ENCODE data around the gene FBXW9.
"Not testable (repeated sequence)": the region's sequence is repeated elsewhere in the genome, so short reads cannot be mapped to it uniquely, and the experiment has no call there.

The FBXW9 gene

DNA sequence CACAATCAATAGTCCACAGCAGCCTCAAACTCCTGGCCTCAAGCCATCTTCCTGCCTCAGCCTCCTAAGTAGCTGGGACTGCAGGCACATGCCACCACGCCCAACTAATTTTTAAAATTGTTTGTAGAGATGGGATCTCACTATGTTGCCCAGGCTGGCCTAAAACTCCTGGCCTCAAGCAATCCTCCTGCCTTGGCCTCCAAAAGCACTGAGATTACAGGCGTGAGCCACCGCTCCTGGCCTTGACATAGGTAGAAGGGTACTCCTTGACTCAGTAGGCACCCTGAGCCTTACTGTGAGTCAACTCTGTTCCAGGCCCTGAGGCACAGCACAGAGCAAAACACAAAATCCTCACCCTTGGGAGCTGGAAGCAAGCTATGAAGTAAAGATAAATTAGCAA, 19.5 kb upstream of the FBXW9 start:
- no peak for DNase-seq (ENCODE audit: extremely low read depth in 1 of 2, low read depth in 1 of 2)

DNA sequence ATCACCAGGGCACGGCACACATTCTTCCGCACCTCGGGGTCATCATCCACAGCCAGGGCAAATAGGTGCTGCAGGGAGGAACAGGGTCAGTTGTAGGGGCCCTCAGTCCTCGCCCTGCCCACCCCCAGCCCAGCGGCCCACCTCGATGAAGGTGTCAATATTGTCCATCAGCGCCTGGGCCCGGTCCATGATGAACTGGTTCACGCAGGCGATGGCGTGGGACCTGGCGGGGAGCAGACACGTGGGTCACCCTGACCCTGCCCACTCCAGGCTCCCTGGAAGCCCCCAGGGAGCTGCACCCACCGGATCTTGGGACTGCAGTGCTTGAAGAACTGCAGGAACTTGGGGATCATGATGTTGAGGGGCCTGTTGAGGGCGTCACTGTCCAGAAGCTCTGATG, 18.7 kb upstream of the FBXW9 start:
- DNase-seq (ENCODE audit: extremely low read depth in 1 of 2, low read depth in 1 of 2): no peak

DNA sequence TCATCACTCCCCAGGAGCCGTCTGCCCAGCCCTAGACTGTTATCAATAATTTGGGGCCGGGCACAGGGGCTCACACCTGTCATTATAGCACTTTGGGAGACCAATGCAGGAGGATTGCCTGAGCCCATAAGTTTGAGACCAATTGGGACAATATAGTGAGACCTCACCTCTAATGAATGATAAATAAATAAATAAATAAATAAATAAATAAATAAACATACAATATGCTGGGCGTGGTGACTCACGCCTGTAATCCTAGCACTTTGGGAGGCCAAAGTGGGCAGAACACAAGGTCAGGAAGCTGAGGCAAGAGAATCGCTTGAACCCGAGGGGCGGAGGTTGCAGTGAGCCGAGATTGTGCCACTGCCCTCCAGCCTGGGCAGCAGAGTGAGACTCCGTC, 16.9 kb upstream of the FBXW9 start:
- DNase-seq (ENCODE audit: extremely low read depth in 1 of 2, low read depth in 1 of 2): not testable (repeated sequence)

DNA sequence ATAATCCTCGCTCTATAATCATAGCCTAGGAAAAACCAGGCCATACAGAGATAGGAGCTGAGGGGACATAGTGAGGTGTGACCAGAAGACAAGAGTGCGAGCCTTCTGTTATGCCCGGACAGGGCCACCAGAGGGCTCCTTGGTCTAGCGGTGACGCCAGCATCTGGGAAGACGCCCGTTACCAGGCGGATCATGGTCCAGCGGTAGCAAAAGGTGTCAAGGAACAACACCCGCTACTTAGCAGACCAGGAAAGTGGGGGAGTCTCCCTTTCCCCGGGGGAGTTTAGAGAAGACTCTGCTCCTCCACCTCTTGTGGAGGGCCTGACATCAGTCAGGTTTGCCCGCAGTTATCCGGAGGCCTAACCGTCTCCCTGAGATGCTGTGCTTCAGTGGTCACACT, 15.6 kb upstream of the FBXW9 start:
- DNase-seq (ENCODE audit: extremely low read depth in 1 of 2, low read depth in 1 of 2): not testable (repeated sequence)

DNA sequence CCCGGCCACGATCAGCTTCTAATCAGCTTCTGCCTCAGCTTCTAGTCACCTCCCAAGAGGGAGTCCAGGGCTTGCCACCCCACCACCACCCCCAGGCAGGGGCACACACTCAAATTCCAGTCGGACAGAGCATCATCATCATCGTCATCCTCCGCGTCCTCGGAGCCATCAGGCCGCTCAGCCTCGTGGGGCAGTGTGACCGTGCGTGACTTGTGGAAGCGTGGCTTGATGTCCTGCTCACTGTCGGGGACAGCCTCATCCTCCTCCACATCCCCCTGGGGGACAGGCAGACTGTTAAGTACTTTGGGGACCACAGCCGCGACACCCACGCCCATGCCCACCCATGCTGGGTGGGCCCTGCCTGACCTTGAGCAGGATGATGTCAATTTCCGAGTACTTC, 14.8 kb upstream of the FBXW9 start:
- no peak for DNase-seq (ENCODE audit: extremely low read depth in 1 of 2, low read depth in 1 of 2)

DNA sequence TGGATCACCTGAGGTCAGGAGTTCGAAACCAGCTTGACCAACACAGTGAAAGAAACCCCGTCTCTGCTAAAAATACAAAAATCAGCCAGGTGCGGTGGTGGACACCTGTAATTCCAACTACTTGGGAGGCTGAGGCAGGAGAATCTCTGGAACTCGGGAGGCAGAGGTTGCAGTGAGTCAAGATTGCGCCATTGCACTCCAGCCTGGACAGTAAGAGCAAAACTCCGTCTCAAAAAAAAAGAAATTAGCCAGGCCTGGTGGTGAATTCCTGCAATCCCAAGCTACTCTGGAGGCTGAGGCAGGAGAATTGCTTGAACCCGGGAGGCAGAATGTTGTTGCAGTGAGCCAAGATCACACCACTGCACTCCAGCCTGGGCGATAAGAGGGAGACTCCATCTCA, 12.2 kb upstream of the FBXW9 start:
- DNase-seq (ENCODE audit: extremely low read depth in 1 of 2, low read depth in 1 of 2): no peak

DNA sequence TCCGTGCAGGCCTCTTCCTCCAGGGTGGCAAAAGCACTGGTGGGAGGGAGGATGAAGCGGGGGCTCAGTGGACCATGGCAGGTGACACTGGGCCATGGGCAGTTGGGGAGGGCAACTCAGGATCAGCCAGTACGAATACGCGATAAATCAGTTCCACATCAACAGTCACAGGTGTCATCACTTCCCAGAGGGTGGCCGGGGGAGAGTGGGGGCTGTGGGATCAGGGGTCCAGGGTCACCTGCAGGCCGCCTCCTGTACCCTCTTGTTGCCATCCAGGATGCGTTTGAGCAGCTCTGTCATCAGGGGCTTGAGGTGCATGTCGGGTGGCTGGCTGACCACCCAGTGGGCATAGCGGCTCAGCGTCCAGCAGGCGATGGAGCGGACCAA, 9.9 kb upstream of the FBXW9 start:
- DNase-seq (ENCODE audit: extremely low read depth in 1 of 2, low read depth in 1 of 2): no peak

DNA sequence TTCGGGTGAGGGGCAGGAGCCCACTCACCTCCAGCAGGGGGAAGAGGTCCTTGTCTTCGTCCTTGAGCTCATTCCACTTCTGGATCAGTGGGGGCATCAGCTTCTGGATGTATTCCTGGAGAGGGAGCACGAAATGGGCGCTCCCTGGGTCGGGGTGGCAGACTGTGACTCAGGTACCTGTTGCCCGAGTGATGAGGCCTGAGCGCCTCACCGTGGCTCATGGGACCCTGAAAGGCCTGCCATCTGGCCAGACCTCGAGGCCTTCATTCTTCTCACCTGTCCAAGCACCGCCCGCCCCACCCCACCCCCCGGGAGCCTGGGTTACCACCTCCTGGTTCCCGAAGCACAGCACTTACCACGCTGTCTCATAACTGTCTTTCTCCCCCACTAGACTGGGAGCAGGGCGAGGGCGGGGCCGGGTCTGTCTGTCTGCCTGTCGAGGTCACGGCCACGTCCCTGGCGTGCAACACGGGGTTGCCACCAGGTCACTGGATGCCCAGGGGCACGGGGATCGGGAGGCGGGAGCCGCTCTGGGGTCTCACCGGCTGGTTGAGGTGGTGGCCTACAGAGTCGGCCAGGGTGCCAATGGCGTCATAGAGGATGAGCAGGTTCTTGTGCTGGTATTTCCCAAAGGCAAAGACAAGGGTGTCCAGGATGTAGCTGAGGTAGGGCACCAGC, 9.4 kb upstream of the FBXW9 start:
- no peak for DNase-seq (ENCODE audit: extremely low read depth in 1 of 2, low read depth in 1 of 2)

- DNase-seq (ENCODE audit: extremely low read depth in 1 of 2, low read depth in 1 of 2): no peak
Observed at GRCh38 chr19:12705169-12705568, 8.7 kb upstream of the FBXW9 start.

DNA sequence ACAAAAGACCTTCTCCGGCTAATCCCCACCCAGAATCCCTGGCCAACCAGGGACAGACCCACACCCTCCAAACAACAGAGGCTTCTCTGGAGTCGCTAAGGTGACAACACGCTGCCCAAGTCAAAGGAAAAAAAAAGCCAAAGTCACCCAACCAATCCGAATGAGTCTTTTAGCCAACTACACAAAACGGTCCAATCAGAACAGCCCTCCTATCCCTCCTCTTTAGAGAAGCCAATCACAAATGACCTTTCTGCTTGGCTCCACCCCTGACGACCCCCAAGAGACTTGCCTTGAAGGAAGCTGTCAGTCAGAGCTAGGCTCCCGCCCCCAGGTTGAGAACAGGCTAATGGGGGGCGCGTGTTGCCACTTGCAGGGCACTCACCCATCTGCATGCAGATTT, 6.6 kb upstream of the FBXW9 start:
- DNase-seq (ENCODE audit: extremely low read depth in 1 of 2, low read depth in 1 of 2): no peak

DNA sequence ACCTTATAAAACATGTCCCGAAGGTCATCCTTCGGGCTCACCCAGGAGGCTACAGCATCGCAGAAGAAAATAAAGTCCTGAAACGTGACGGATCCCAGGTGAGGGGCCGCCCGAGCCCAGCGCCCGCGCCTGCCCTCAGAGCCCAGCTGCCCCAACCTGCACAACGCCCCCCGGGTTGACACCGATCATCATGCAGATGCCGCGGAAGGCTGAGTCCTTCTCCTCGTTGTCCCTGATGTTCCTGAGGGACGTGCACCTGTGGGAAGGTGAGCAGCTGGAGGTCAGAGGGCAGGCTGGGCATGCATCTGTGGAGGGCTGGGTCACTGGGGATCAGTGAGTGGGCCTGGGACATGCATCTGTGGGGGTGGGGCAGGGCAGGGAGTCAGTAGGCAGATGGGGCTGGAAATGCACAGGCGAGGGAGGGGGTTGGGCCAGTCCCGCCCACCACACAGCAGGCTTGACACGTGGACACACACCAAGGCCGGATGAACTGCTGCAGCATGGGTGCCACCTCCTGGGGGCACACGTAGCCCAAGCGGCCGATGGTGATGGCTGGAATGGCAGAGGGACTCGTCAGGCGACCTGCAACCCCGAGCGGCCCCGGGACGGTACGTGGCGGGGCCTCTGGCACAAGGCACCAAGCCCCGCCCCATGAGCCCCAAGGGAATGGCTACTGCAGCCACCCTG, 5.3 kb upstream of the FBXW9 start:
- DNase-seq (ENCODE audit: extremely low read depth in 1 of 2, low read depth in 1 of 2): no peak

- DNase-seq (ENCODE audit: extremely low read depth in 1 of 2, low read depth in 1 of 2): no peak
Observed at GRCh38 chr19:12698138-12698537, 1.7 kb upstream of the FBXW9 start.

- not testable (repeated sequence) for DNase-seq (ENCODE audit: extremely low read depth in 1 of 2, low read depth in 1 of 2)
Observed at GRCh38 chr19:12697425-12697824, 994 bp upstream of the FBXW9 start.

- DNase-seq (ENCODE audit: extremely low read depth in 1 of 2, low read depth in 1 of 2): no peak
Observed at GRCh38 chr19:12695997-12696365, 450 bp downstream of the FBXW9 start.

- DNase-seq (ENCODE audit: extremely low read depth in 1 of 2, low read depth in 1 of 2): no peak
Observed at GRCh38 chr19:12695514-12695913, 917 bp downstream of the FBXW9 start.

DNA sequence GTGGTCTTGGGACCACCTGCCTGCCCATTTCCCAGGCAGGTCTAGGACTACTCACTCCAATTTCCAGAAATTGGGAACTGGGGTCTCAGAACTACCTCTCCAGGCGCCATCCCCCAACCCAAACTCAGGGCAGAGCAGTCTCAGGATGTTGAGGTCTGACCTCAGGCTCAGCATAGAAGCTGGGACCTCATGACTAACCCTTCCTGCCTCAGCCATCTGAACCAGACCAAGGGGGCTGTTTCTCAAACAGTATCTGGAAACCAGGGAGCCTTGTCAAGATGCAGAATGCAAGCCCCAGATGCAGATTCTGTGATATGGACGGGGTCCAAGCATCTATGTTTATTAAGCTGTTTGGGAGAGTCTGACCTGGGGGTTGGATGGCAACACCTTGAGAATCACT, 1.3 kb downstream of the FBXW9 start:
- no peak for DNase-seq (ENCODE audit: extremely low read depth in 1 of 2, low read depth in 1 of 2)

DNA sequence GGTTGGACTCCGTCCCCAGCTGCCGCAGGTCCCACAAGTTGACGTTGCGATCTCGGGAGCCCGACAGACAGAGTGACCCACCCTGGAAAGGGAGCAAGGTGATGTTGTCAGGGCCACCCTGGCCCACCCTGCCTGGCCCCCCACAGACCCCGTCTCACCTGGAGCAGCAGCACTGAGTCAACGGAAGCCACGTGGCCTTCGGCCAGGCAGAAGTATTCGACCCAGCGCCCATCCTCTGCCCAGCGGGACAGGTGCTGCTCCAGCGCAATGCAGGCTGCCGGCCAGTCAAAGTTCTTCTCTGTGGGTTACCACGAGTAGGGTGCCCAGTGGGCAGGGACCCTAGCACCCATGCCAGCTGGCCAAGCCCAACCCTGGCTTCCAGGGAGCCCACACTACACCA, 1.8 kb downstream of the FBXW9 start:
- DNase-seq (ENCODE audit: extremely low read depth in 1 of 2, low read depth in 1 of 2): no peak

GRCh38 chr19:12692960-12693359, 3.5 kb downstream of the FBXW9 start:
- no peak for DNase-seq (ENCODE audit: extremely low read depth in 1 of 2, low read depth in 1 of 2)

GRCh38 chr19:12689581-12690216, 6.7 kb downstream of the FBXW9 start:
- DNase-seq (ENCODE audit: extremely low read depth in 1 of 2, low read depth in 1 of 2): no peak

DNA sequence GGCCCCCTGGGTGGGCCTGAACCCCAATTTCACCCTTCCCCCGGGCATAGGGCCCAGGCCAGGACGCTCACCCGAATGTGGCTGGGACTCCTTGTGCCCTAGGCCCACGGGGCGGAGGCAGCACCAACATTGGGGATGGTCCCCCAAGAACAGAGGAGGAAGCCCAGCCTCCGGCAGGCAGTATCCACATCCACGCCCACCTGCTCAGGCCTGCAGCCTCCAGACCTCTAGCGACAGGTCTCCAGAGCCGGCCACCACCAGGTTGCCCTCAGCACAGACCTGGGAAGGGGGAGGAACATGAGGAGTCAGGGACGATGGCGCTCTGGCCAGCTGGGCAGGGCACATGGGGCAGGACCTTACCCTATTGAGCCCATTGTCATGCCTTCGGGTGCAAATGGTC, 7.4 kb downstream of the FBXW9 start:
- DNase-seq (ENCODE audit: extremely low read depth in 1 of 2, low read depth in 1 of 2): no peak

- DNase-seq (ENCODE audit: extremely low read depth in 1 of 2, low read depth in 1 of 2): no peak
Observed at GRCh38 chr19:12687496-12688196, 8.8 kb downstream of the FBXW9 start, which contains the start of gene GNG14. Gene GNG14 (plus strand): TSS chr19:12687998. CDS start chr19:12688049, 51 bp downstream.

- no peak for DNase-seq (ENCODE audit: extremely low read depth in 1 of 2, low read depth in 1 of 2)
Observed at GRCh38 chr19:12685831-12686230, 10.6 kb downstream of the FBXW9 start.

All from activated CD8-positive, alpha-beta memory T cell treated with anti-CD3 and anti-CD28 coated beads for 1 hour (primary cell).